Hindlimb muscle (tissue), 1 donor: ENCODE data around the gene DRG1. TPM values are rescaled to one million over a fixed set of nuclear protein-coding genes. Genes with fewer than 3 reads are reported as not detected.
"Not testable (repeated sequence)": the region's sequence is repeated elsewhere in the genome, so short reads cannot be mapped to it uniquely, and the experiment has no call there.

Source experiments
- DNase-seq: peaks from one replicate; pipeline ENCODE4 v3.0.0-alpha.2; 2013
- polyA plus RNA-seq: library from polyadenylated mRNA; unstranded; fragments of 120-200 nt; gene quantifications from one replicate; pipeline ENCODE4 v1.2.1, GENCODE V29; 2013; ENCODE audit not compliant: insufficient read length

DRG1 gene
- 77.8 TPM for polyA plus RNA-seq

GRCh38 chr22:31399211-31400022 lies at the start of gene DRG1:
Gene DRG1, plus strand, starts transcription at chr22:31399604. Its CDS starts 80 bp downstream, at chr22:31399684.
- peak; percentile 97 for DNase-seq

GRCh38 chr22:31349960-31350359 lies 49.4 kb upstream of the DRG1 start:
- DNase-seq, result no peak

GRCh38 chr22:31350410-31350863 lies 49.0 kb upstream of the DRG1 start:
- DNase-seq, result no peak

GRCh38 chr22:31354515-31354914 lies 44.9 kb upstream of the DRG1 start:
- DNase-seq, result no peak

GRCh38 chr22:31360029-31360428 lies 39.4 kb upstream of the DRG1 start:
- DNase-seq, result no peak

- DNase-seq, result no peak
Observed at GRCh38 chr22:31361743-31362142, 37.7 kb upstream of the DRG1 start.

GRCh38 chr22:31363885-31364465 lies 35.4 kb upstream of the DRG1 start:
- DNase-seq, result peak; percentile 67

- no peak for DNase-seq
Observed at GRCh38 chr22:31367426-31367825, 32.0 kb upstream of the DRG1 start.

- no peak for DNase-seq
Observed at GRCh38 chr22:31377612-31378011, 21.8 kb upstream of the DRG1 start.

- no peak for DNase-seq
Observed at GRCh38 chr22:31378123-31378522, 21.3 kb upstream of the DRG1 start.

- not testable (repeated sequence) for DNase-seq
Observed at GRCh38 chr22:31378651-31379050, 20.8 kb upstream of the DRG1 start.

GRCh38 chr22:31393893-31394292 lies 5.5 kb upstream of the DRG1 start:
- no peak for DNase-seq

GRCh38 chr22:31394326-31394725 lies 5.1 kb upstream of the DRG1 start:
- no peak for DNase-seq

GRCh38 chr22:31398231-31398630 lies 1.2 kb upstream of the DRG1 start:
- DNase-seq, result no peak

- peak; percentile 24 for DNase-seq
Observed at GRCh38 chr22:31400023-31400397, 606 bp downstream of the DRG1 start.

GRCh38 chr22:31402350-31402749 lies 2.9 kb downstream of the DRG1 start:
- DNase-seq, result not testable (repeated sequence)

- DNase-seq, result no peak
Observed at GRCh38 chr22:31425331-31426050, 26.1 kb downstream of the DRG1 start.

GRCh38 chr22:31431950-31432349 lies 32.5 kb downstream of the DRG1 start:
- DNase-seq, result no peak

- peak; percentile 9 for DNase-seq
Observed at GRCh38 chr22:31436132-31436531, 36.7 kb downstream of the DRG1 start.

GRCh38 chr22:31439808-31440207 lies 40.4 kb downstream of the DRG1 start:
- peak; percentile 17 for DNase-seq

- no peak for DNase-seq
Observed at GRCh38 chr22:31440681-31441080, 41.3 kb downstream of the DRG1 start.

GRCh38 chr22:31441652-31442051 lies 42.2 kb downstream of the DRG1 start:
- DNase-seq, result no peak

GRCh38 chr22:31442768-31443489 lies 43.5 kb downstream of the DRG1 start:
- DNase-seq, result no peak
